Spleen (tissue), 11 donors: Measurements from ENCODE around the gene SKA3. TPM values are rescaled to one million over a fixed set of nuclear protein-coding genes. Genes with fewer than 3 reads are reported as not detected.

Experiments
- DNase-seq: peaks from one replicate; pipeline ENCODE4 v3.0.0-alpha.2; 2020
- H3K27ac ChIP-seq, 8 donors: fragments of 200-600 bp; sonication (generic) in 7 of 8; 1 replicate in 4 of 8; 2 replicates in 4 of 8; pipeline versions ENCODE4 v1.5.0 to v1.8.0; 2016 to 2021; ENCODE audit warnings: inconsistent platforms in 4 of 8, mild to moderate bottlenecking in 4 of 8, moderate library complexity in 1 of 8
- H3K27me3 ChIP-seq, 7 donors: fragments of 200-600 bp; sonication (generic) in 6 of 7; replicated peaks in 1 of 7; 1 replicate in 4 of 7; 2 replicates in 3 of 7; pipeline versions ENCODE4 v1.5.0 to v1.8.0; 2016 to 2021; ENCODE audit warnings: inconsistent platforms in 3 of 7, mild to moderate bottlenecking in 1 of 7
- H3K36me3 ChIP-seq, 6 donors: fragments of 200-600 bp; sonication (generic) in 5 of 6; 1 replicate in 4 of 6; 2 replicates in 2 of 6; pipeline versions ENCODE4 v1.5.0 to v1.8.0; 2016 to 2021; ENCODE audit warnings: inconsistent platforms in 2 of 6
- H3K4me1 ChIP-seq, 6 donors: fragments of 200-600 bp; sonication (generic) in 5 of 6; 1 replicate in 3 of 6; 2 replicates in 3 of 6; pipeline versions ENCODE4 v1.5.0 to v1.8.0; 2016 to 2021; ENCODE audit warnings: inconsistent platforms in 3 of 6
- H3K4me3 ChIP-seq, 8 donors: fragments of 200-600 bp; sonication (generic) in 7 of 8; 1 replicate in 4 of 8; 2 replicates in 4 of 8; pipeline versions ENCODE4 v1.5.0 to v1.8.0; 2016 to 2021; ENCODE audit warnings: inconsistent platforms in 4 of 8, mild to moderate bottlenecking in 4 of 8, moderate library complexity in 2 of 8
- H3K9me3 ChIP-seq, 8 donors: fragments of 200-600 bp; sonication (generic) in 7 of 8; 1 replicate in 4 of 8; 2 replicates in 4 of 8; pipeline versions ENCODE4 v1.5.0 to v1.8.0; 2016 to 2021; ENCODE audit warnings: inconsistent platforms in 4 of 8
- POLR2A ChIP-seq, 3 donors: fragments of 450-650 bp; IDR thresholded peaks; one replicate each; pipeline ENCODE4 v1.5.1; 2017; ENCODE audit warnings: antibody characterized with exemption in 3 of 3, mild to moderate bottlenecking in 1 of 3
- POLR2AphosphoS5 ChIP-seq, 3 donors: sonication (generic); formaldehyde crosslinking; IDR thresholded peaks; one replicate each; pipeline ENCODE4 v1.5.1; 2017; ENCODE audit warnings: antibody characterized with exemption in 3 of 3
- WGBS, 5 donors: extraction: QIAGEN DNeasy Blood & Tissue Kit in 3 of 5; methylation state at CpG; one replicate each; pipeline versions ENCODE4 v1.1.5 to v1.1.7; 2013 to 2018; 5-methylcytosine and 5-hydroxymethylcytosine counted together
- intact Hi-C: fragments of 100-400 bp; cut with DNase I; formaldehyde crosslinking; loops from one replicate; pipeline ENCODE4 v1.15.0; 2023; ENCODE audit warnings: low total_unique reads
- polyA plus RNA-seq, 3 donors: library from polyadenylated mRNA; stranded (reverse); fragments of 200-250 nt; gene quantifications; one replicate each; pipeline ENCODE4 v1.2.1, GENCODE V29; 2013
- total RNA-seq, 7 donors: library from RNA; depleted of rRNA in 3 of 7; stranded (reverse); fragments of >200 nt in 3 of 7; fragmentation: NEBNext Ultra II Directional in 4 of 7; extraction: Animal tissue kit (Norgen Biotek cat#: 25700) in 4 of 7; gene quantifications; one replicate each; pipeline versions ENCODE4 v1.1.0 to v1.2.1, GENCODE V29; 2016 to 2021
- TF ChIP-seq, protein P1 (sequence below), 11 experiments: fragments of 200-600 bp in 7 of 11; fragments of 450-650 bp in 4 of 11; sonication (generic) in 4 of 11; IDR thresholded peaks in 8 of 11; conservative IDR thresholded peaks in 3 of 11; 1 replicate in 7 of 11; 2 replicates in 4 of 11; pipeline versions ENCODE4 v1.4.0 to v1.8.0; 2016 to 2021; ENCODE audit warnings: antibody characterized with exemption in 11 of 11, inconsistent platforms in 4 of 11, mild to moderate bottlenecking in 1 of 11
- donor health status: healthy with polysubstance abuse.
- donor health status: DM: no; HTN: no; CAD: no; lungs with moderate emphysema.
- donor health status: DM: no; HTN: no; CAD: no.
- donor health status: Bipolar disorder and iron deficiency.
- donor health status: healthy.
- donor health status: DM: no; HTN: no; CAD: no.
- donor health status: DM: yes; HTN: yes; CAD: no.

SKA3 gene
- total and polyA plus RNA-seq, 10 donors, result 0.65 to 5.0 (median 2.4) TPM

DNA sequence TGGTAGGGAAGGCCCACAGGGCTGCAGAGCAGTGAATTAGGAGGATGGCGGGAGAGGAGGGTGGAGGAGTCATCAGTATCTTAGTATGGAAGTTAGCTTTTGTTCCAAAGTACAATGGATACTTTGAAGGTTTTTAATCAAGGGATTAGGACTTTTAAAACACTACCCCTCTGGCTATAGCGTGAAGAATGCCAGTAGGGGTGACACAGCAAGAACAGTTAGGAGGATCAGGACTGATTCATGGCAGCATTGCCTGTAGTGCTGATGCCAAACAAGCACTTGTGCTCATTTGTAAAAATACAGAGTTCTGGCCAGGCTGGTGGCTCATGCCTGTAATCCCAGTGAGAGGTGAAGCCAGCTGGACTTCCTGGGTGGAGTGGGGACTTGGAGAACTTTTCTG is 46.2 kb downstream of the SKA3 start:
- Histone ChIP-seq H3K4me1 (no peaks in the 10 kb centered on the region), H3K9me3 (peaks cover 0 to 7% (median 0%) of the 10 kb centered on the region in 8 donors), H3K4me3 (no peak overlapping the region), H3K27ac (no peak overlapping the region), H3K27me3 (no peaks in the 10 kb centered on the region), H3K36me3 (no peaks in the 10 kb centered on the region)
- DNase-seq, result no peak
- TF ChIP-seq POLR2AphosphoS5 (IDR thresholded peaks at IDR 0.05) (no peak), POLR2A (IDR thresholded peaks at IDR 0.05) (no peak)
- TF ChIP-seq, protein P1, sequence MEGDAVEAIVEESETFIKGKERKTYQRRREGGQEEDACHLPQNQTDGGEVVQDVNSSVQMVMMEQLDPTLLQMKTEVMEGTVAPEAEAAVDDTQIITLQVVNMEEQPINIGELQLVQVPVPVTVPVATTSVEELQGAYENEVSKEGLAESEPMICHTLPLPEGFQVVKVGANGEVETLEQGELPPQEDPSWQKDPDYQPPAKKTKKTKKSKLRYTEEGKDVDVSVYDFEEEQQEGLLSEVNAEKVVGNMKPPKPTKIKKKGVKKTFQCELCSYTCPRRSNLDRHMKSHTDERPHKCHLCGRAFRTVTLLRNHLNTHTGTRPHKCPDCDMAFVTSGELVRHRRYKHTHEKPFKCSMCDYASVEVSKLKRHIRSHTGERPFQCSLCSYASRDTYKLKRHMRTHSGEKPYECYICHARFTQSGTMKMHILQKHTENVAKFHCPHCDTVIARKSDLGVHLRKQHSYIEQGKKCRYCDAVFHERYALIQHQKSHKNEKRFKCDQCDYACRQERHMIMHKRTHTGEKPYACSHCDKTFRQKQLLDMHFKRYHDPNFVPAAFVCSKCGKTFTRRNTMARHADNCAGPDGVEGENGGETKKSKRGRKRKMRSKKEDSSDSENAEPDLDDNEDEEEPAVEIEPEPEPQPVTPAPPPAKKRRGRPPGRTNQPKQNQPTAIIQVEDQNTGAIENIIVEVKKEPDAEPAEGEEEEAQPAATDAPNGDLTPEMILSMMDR (IDR thresholded peaks at IDR 0.05 in 8 of 11, conservative IDR thresholded peaks at IDR 0.05 in 3 of 11), result no peak
- intact Hi-C loops, result no loop called here
- 83 to 96% (median 92%) methylated on average over 2 of the region's 2 CpGs for WGBS, 5 donors

DNA sequence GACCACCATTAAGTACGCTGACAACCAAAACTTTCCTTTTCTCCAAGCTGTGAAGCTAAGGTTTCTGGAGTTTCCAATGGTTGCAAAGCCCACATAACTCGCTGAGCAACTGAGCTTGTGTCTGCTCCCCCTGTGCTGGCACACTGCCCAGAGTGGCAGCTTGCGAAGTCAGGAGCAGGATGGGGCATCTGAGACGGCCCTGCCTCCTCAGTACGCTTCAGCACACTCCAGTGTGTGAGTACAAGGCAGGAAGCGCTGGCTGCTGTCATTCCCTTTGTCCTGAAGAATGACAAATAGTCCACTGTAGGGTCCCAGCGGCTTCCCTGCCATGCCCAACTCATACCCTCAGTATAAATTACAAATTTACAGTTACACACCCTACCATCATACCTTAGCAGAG is 51.5 kb downstream of the SKA3 start:
- intact Hi-C loops, result no loop called here
- no peak for DNase-seq
- Histone ChIP-seq H3K4me3 (no peak overlapping the region), H3K27ac (no peak overlapping the region), H3K27me3 (no peaks in the 10 kb centered on the region), H3K36me3 (no peaks in the 10 kb centered on the region), H3K4me1 (no peaks in the 10 kb centered on the region), H3K9me3 (no peaks in the 10 kb centered on the region)
- 27 to 42% (median 36%) methylated on average over 6 to 7 of the region's 7 CpGs for WGBS, 5 donors
- TF ChIP-seq, protein P1 (IDR thresholded peaks at IDR 0.05 in 8 of 11, conservative IDR thresholded peaks at IDR 0.05 in 3 of 11), result no peak
- TF ChIP-seq POLR2A (IDR thresholded peaks at IDR 0.05) (no peak), POLR2AphosphoS5 (IDR thresholded peaks at IDR 0.05) (no peak)

GRCh38 chr13:21123956-21124355 is 52.4 kb downstream of the SKA3 start:
- H3K27ac ChIP-seq, result no peak overlapping the region
- H3K4me3 ChIP-seq, result no peak overlapping the region
- 84 to 95% (median 92%) methylated on average over 8 of the region's 8 CpGs for WGBS, 5 donors
- no peak for DNase-seq
- no peaks in the 10 kb centered on the region for H3K4me1 ChIP-seq
- no peaks in the 10 kb centered on the region for H3K36me3 ChIP-seq
- H3K9me3 ChIP-seq, result no peaks in the 10 kb centered on the region
- TF ChIP-seq POLR2AphosphoS5 (IDR thresholded peaks at IDR 0.05) (no peak), POLR2A (IDR thresholded peaks at IDR 0.05) (no peak)
- TF ChIP-seq, protein P1 (IDR thresholded peaks at IDR 0.05 in 8 of 11, conservative IDR thresholded peaks at IDR 0.05 in 3 of 11), result no peak
- intact Hi-C loops, result no loop called here
- H3K27me3 ChIP-seq, result no peaks in the 10 kb centered on the region

- Histone ChIP-seq H3K27me3 (no peaks in the 10 kb centered on the region), H3K4me3 (no peak overlapping the region), H3K9me3 (no peaks in the 10 kb centered on the region), H3K4me1 (no peaks in the 10 kb centered on the region), H3K27ac (no peak overlapping the region), H3K36me3 (no peaks in the 10 kb centered on the region)
- TF ChIP-seq, protein P1 (IDR thresholded peaks at IDR 0.05 in 8 of 11, conservative IDR thresholded peaks at IDR 0.05 in 3 of 11), result no peak
- TF ChIP-seq POLR2A (IDR thresholded peaks at IDR 0.05), result no peak
- 79 to 91% (median 87%) methylated on average over 9 of the region's 9 CpGs for WGBS, 5 donors
- DNase-seq, result no peak
- intact Hi-C loops, result no loop called here
Observed at GRCh38 chr13:21121616-21122015, 54.7 kb downstream of the SKA3 start.
